Measurements from ENCODE around the gene CCDC15. TPM values are rescaled to one million over a fixed set of nuclear protein-coding genes. Genes with fewer than 3 reads are reported as not detected.
A peak's percentile ranks its signal among the peaks of the same experiment; 100 is the strongest.

The CCDC15 gene
- total RNA-seq, 1 donor from 2014 or later, result 1.8 TPM

- H3K4me1 Mint-ChIP-seq (ENCODE audit: unreplicated experiment), result peaks cover 9% of the 10 kb centered on the region
- no peaks in the 10 kb centered on the region for H3K36me3 Mint-ChIP-seq (ENCODE audit: unreplicated experiment)
- DNase-seq (ENCODE audit: extremely low spot score, unreplicated experiment), result peak; percentile 71
- no peaks in the 10 kb centered on the region for H3K9me3 Mint-ChIP-seq (ENCODE audit: unreplicated experiment)
- no peak overlapping the region for H3K4me3 Mint-ChIP-seq (ENCODE audit: unreplicated experiment)
- no peaks in the 10 kb centered on the region for H3K27me3 Mint-ChIP-seq (ENCODE audit: unreplicated experiment)
- no peak for TF ChIP-seq CTCF (IDR thresholded peaks at IDR 0.05)
- no peak overlapping the region for H3K27ac Mint-ChIP-seq (ENCODE audit: unreplicated experiment)
Observed at GRCh38 chr11:125078016-125078415, 124.0 kb downstream of the CCDC15 start.

- TF ChIP-seq CTCF (IDR thresholded peaks at IDR 0.05), result no peak
- Mint-ChIP-seq H3K4me1 (ENCODE audit: unreplicated experiment) (peaks cover 15% of the 10 kb centered on the region), H3K27ac (ENCODE audit: unreplicated experiment) (no peak overlapping the region), H3K27me3 (ENCODE audit: unreplicated experiment) (no peaks in the 10 kb centered on the region), H3K36me3 (ENCODE audit: unreplicated experiment) (no peaks in the 10 kb centered on the region), H3K9me3 (ENCODE audit: unreplicated experiment) (no peaks in the 10 kb centered on the region), H3K4me3 (ENCODE audit: unreplicated experiment) (no peak overlapping the region)
- DNase-seq (ENCODE audit: extremely low spot score, unreplicated experiment), result peak; percentile 73
Observed at GRCh38 chr11:125078516-125079140, 124.6 kb downstream of the CCDC15 start.

- peaks cover 20% of the 10 kb centered on the region for H3K4me1 Mint-ChIP-seq (ENCODE audit: unreplicated experiment)
- peak; percentile 68 for DNase-seq (ENCODE audit: extremely low spot score, unreplicated experiment)
- no peaks in the 10 kb centered on the region for H3K9me3 Mint-ChIP-seq (ENCODE audit: unreplicated experiment)
- H3K27me3 Mint-ChIP-seq (ENCODE audit: unreplicated experiment), result no peaks in the 10 kb centered on the region
- H3K36me3 Mint-ChIP-seq (ENCODE audit: unreplicated experiment), result no peaks in the 10 kb centered on the region
- H3K4me3 Mint-ChIP-seq (ENCODE audit: unreplicated experiment), result no peak overlapping the region
- no peak overlapping the region for H3K27ac Mint-ChIP-seq (ENCODE audit: unreplicated experiment)
- TF ChIP-seq CTCF (IDR thresholded peaks at IDR 0.05), result no peak
Observed at GRCh38 chr11:125079151-125079877, 125.3 kb downstream of the CCDC15 start.

- Mint-ChIP-seq H3K27ac (ENCODE audit: unreplicated experiment) (no peak overlapping the region), H3K9me3 (ENCODE audit: unreplicated experiment) (no peaks in the 10 kb centered on the region), H3K36me3 (ENCODE audit: unreplicated experiment) (no peaks in the 10 kb centered on the region), H3K27me3 (ENCODE audit: unreplicated experiment) (no peaks in the 10 kb centered on the region), H3K4me3 (ENCODE audit: unreplicated experiment) (no peak overlapping the region), H3K4me1 (ENCODE audit: unreplicated experiment) (peaks cover 22% of the 10 kb centered on the region)
- peak; percentile 73 for DNase-seq (ENCODE audit: extremely low spot score, unreplicated experiment)
- no peak for TF ChIP-seq CTCF (IDR thresholded peaks at IDR 0.05)
Observed at GRCh38 chr11:125079878-125080530, 126.0 kb downstream of the CCDC15 start.

GRCh38 chr11:125080531-125080911 is 126.5 kb downstream of the CCDC15 start:
- Mint-ChIP-seq H3K27me3 (ENCODE audit: unreplicated experiment) (no peaks in the 10 kb centered on the region), H3K9me3 (ENCODE audit: unreplicated experiment) (no peaks in the 10 kb centered on the region), H3K27ac (ENCODE audit: unreplicated experiment) (no peak overlapping the region), H3K4me1 (ENCODE audit: unreplicated experiment) (peaks cover 22% of the 10 kb centered on the region), H3K4me3 (ENCODE audit: unreplicated experiment) (no peak overlapping the region), H3K36me3 (ENCODE audit: unreplicated experiment) (no peaks in the 10 kb centered on the region)
- DNase-seq (ENCODE audit: extremely low spot score, unreplicated experiment), result peak; percentile 69
- no peak for TF ChIP-seq CTCF (IDR thresholded peaks at IDR 0.05)
